Calu3 (cell line): ENCODE results near the gene DPH7. TPM values are rescaled to one million over a fixed set of nuclear protein-coding genes. Genes with fewer than 3 reads are reported as not detected.

Experiments
- BruUV-seq: library from RNA; stranded (reverse); fragments of 400-500 nt; replicated peaks from 2 replicates; lab custom pipeline; 2021; lab: Mats Ljungman, UMichigan
- CTCF ChIA-PET: fragments of 300-600 bp; sonication (Branson Sonifier 250); formaldehyde crosslinking; loops from one replicate; lab custom pipeline; 2022; ENCODE audit warnings: antibody characterized with exemption; lab: Charles Lee
- DNase-seq: peaks from one replicate; pipeline ENCODE4 v3.0.0; 2022
- H3K27ac Mint-ChIP-seq: one replicate; pipeline ENCODE4 v1.8.0; 2022; ENCODE audit warnings: mixed read lengths; ENCODE audit not compliant: unreplicated experiment
- H3K27me3 Mint-ChIP-seq: one replicate; pipeline ENCODE4 v1.8.0; 2022; ENCODE audit warnings: mixed read lengths; ENCODE audit not compliant: unreplicated experiment
- H3K36me3 Mint-ChIP-seq: one replicate; pipeline ENCODE4 v1.8.0; 2022; ENCODE audit warnings: mild to moderate bottlenecking, moderate library complexity, mixed read lengths; ENCODE audit not compliant: insufficient read depth, unreplicated experiment
- H3K4me1 Mint-ChIP-seq: one replicate; pipeline ENCODE4 v1.8.0; 2022; ENCODE audit warnings: mild to moderate bottlenecking, low read depth, mixed read lengths; ENCODE audit not compliant: unreplicated experiment
- H3K4me3 Mint-ChIP-seq: one replicate; pipeline ENCODE4 v1.8.0; 2022; ENCODE audit warnings: mild to moderate bottlenecking, low read depth, moderate library complexity, mixed read lengths; ENCODE audit not compliant: unreplicated experiment
- H3K9me3 Mint-ChIP-seq: one replicate; pipeline ENCODE4 v1.8.0; 2022; ENCODE audit warnings: low read depth, mixed read lengths; ENCODE audit not compliant: unreplicated experiment
- CTCF ChIP-seq: fragments of 200-600 bp; IDR thresholded peaks from one replicate; pipeline ENCODE4 v1.8.0; 2022; ENCODE audit warnings: antibody characterized with exemption; ENCODE audit not compliant: unreplicated experiment
- intact Hi-C: fragments of 100-400 bp; cut with micrococcal nuclease; formaldehyde crosslinking; loops from one replicate; pipeline ENCODE4 v1.10.0; 2022; ENCODE audit not compliant: unreplicated experiment
- total RNA-seq: library from RNA; stranded (reverse); gene quantifications from 2 replicates; pipeline ENCODE4 v1.2.3, GENCODE V29; 2022

Gene DPH7
- total RNA-seq, 1 experiment from 2014 or later = 30.2 TPM

GRCh38 chr9:137564134-137564533 lies 14.6 kb downstream of the DPH7 start:
- H3K4me3 Mint-ChIP-seq = no peak overlapping the region
- TF ChIP-seq CTCF = no peak
- no peaks in the 10 kb centered on the region for H3K9me3 Mint-ChIP-seq
- H3K27ac Mint-ChIP-seq = peak overlapping the region; percentile 42
- H3K27me3 Mint-ChIP-seq = no peaks in the 10 kb centered on the region
- intact Hi-C loops = no loop called here
- H3K4me1 Mint-ChIP-seq = no peaks in the 10 kb centered on the region
- DNase-seq = no peak
- H3K36me3 Mint-ChIP-seq = peaks cover 16% of the 10 kb centered on the region
- BruUV-seq = no TSS peak
- CTCF ChIA-PET = no interaction called here

GRCh38 chr9:137558127-137558526 lies 20.6 kb downstream of the DPH7 start:
- Mint-ChIP-seq H3K27me3 (no peaks in the 10 kb centered on the region), H3K4me3 (no peak overlapping the region), H3K27ac (no peak overlapping the region), H3K9me3 (no peaks in the 10 kb centered on the region), H3K36me3 (peaks cover 25% of the 10 kb centered on the region), H3K4me1 (no peaks in the 10 kb centered on the region)
- no TSS peak for BruUV-seq
- DNase-seq = no peak
- TF ChIP-seq CTCF = no peak
- CTCF ChIA-PET = interaction anchor here (0.6 kb wide), 1 partner anchor 307 kb away, joined by 4 read pairs; the partner anchor contains the start of gene STPG3
- intact Hi-C loops = no loop called here

DNA sequence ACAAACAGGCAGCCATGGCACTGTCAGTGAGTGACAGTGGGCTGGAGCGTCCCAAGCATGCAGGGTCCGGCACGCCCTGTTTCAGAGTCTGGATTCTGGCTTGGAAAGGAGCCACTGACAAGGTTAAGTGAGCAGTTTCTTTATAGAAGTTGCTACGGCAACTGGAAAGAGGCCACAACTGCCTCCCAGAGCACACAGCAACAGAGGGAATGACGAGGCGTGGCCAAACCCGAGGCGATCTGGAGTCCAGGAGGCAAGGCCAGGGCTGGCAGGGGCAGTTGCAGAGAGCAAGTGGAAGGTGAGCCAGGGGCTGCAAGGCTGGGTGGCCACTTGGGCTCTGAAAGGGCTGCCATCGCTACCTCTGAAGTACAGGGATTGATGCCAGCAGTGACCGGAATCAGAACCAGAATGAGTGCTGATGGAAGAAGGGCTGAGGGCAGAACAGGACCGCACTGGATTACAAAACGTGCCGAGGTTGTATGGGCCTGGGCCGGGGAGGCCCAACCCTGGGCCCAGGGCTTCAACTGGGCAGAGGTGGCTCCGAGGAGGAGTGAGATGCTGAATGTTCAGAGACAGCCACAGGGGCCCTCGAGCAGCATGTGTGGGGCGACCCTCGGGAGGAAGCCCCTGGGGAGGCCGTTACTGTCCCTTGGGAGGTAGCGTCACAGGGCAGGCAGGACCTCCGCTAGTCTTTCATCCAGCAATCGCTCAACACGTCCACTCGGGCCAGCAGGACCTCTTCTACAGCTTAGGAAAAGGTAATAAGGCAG lies 22.5 kb downstream of the DPH7 start:
- no TSS peak for BruUV-seq
- no peak for TF ChIP-seq CTCF
- no peaks in the 10 kb centered on the region for H3K4me1 Mint-ChIP-seq
- CTCF ChIA-PET = no interaction called here
- intact Hi-C loops = no loop called here
- no peaks in the 10 kb centered on the region for H3K27me3 Mint-ChIP-seq
- H3K4me3 Mint-ChIP-seq = no peak overlapping the region
- H3K27ac Mint-ChIP-seq = no peak overlapping the region
- no peak for DNase-seq
- H3K9me3 Mint-ChIP-seq = no peaks in the 10 kb centered on the region
- H3K36me3 Mint-ChIP-seq = peaks cover 30% of the 10 kb centered on the region

GRCh38 chr9:137555179-137555578 lies 23.5 kb downstream of the DPH7 start:
- BruUV-seq = no TSS peak
- CTCF ChIA-PET = no interaction called here
- no peaks in the 10 kb centered on the region for H3K4me1 Mint-ChIP-seq
- intact Hi-C loops = no loop called here
- H3K27me3 Mint-ChIP-seq = no peaks in the 10 kb centered on the region
- H3K27ac Mint-ChIP-seq = no peak overlapping the region
- TF ChIP-seq CTCF = no peak
- peaks cover 39% of the 10 kb centered on the region for H3K36me3 Mint-ChIP-seq
- no peak overlapping the region for H3K4me3 Mint-ChIP-seq
- no peaks in the 10 kb centered on the region for H3K9me3 Mint-ChIP-seq
- DNase-seq = no peak
